HG03457 (cell line): ENCODE data around the gene ZNF385B.

Experiments used
- ATAC-seq: cut with Tn5 transposase; IDR thresholded peaks from one replicate; pipeline ENCODE4 v1.9.1; 2021; ENCODE audit warnings: moderate number of reproducible peaks; ENCODE audit not compliant: unreplicated experiment

ZNF385B gene

GRCh38 chr2:179559108-179559806 is 302.2 kb downstream of the ZNF385B start:
- ATAC-seq, result no peak

DNA sequence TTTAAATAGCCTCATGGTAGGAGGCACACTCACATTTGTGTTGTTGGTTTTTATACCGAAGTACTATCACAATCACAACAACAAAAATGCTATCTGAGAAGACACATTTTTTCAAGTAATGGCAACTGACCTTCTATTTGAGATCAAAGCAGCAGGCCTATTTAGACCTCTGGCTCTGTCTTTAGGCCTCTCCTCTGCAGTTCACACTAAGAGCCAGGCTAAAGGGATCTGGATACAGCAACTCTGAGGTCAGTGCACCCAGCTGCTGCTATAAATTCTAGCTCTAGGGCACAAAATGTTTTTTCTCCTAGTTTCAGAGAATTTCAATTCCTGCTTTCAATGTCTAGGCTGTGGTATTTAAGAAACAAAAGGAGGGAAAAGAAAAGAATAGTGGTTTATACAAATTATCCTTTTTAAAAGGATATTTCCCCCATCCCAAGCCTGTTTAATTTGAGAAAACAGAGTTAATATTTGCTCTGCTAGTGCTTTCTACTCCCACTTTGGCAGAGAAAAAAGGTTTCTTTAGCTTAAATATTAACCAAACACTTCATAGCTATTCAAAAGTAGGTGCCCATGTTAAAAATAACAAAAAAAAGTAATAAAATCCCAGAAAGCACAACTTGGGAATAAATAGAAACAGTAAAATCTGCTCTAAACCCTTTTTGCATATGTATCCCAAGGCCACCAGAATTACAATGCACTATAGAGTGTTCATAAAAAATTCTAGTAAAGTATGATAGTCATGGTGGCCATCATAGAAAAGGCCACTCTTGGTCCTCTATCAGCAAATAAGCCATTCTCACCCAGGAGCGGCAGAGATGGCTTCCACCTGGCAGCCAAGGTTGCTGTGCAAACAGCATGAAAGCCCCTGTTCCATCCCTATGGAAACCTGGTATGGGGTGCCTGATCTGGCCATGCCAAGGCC is 303.1 kb downstream of the ZNF385B start:
- no peak for ATAC-seq

- ATAC-seq, result no peak
Measured at GRCh38 chr2:179556425-179556824, 305.0 kb downstream of the ZNF385B start.

DNA sequence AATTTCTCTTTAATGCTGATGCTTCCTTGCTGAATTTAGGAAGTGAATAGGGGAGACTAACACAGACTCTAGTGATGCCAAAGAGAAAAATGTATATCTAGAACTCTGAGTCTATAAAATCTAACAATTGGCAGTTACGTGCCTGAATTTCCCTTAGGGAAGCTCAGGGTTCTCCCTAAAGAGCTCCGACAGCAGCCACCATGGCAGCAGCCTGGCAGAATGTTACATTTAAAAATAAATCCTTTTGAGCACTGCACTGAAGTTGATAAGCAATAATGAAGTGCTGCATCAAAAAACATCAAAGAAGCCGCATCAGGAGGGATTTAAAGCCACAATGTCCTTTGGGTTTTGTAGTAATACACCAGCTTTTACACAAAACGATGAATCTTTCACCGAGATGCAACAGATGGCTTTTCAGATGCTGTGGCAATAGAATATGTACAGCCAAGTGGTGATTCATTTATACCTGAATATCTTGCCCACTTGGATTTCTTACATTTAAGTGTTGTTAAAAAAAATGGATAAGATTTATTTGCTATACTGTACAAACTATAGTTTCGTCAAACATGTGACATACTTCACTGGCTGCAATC is 305.6 kb downstream of the ZNF385B start:
- ATAC-seq, result no peak

GRCh38 chr2:179554639-179555386 is 306.6 kb downstream of the ZNF385B start:
- no peak for ATAC-seq

DNA sequence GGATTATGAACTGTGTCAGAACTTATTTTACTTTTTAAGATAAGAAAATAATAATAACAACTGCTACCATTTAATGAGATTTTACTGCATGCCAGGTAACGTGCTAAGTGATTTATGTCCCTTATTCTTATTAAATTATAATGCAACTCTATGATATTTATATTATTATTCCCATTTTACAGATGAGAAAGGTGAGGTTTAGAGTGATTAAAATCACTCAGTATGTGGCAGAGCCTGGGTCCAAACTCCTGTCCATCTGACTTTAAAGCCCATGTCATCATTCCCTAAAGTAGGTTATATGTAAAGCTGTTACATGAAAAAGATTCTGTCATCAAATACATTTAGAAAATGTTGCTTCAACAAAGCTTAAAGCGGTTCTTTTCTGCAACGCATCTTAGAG is 308.0 kb downstream of the ZNF385B start:
- ATAC-seq, result no peak

DNA sequence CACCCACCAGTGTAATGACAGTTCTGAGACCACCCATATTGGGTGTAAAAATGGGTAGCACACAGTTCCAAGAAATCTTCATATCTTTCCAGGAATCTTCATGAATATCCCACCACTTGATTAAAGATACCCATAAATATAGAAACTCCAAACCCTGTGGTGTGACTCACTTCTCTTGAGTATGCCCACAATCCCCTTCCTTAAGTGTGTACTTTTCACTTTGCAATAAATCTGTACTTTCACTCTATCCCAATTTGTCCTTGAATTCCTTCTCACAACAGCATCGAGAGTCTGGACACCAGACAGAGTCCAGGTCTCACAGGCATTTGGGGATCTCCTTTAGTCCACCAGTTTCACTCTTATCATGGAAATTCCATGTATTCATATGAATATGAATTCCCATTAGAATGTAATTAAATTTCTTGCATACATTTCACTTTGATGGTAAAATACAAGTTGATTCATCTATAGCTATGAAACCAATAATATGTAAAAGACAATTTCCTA is 309.8 kb downstream of the ZNF385B start:
- ATAC-seq, result no peak

DNA sequence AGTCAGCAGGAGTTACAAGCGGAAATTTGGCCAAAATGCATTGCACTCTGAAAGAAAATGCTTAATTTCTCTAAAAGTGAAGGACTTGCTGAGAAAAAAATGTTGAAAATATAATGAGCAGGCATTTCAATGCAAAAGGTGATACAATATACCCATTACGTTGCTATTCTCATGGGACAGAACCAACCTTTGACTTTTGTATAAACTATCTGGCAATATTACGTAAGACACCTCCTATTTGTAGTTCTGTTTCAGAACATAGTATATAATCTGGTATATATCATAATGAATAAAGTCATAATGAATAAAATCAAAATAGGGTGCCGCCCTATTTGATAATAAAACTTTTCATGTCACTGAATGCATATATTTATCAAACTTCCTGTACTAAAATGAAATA is 310.6 kb downstream of the ZNF385B start:
- ATAC-seq, result no peak

- no peak for ATAC-seq
Measured at GRCh38 chr2:179550214-179550613, 311.2 kb downstream of the ZNF385B start.

GRCh38 chr2:179546656-179547055 is 314.8 kb downstream of the ZNF385B start:
- ATAC-seq, result no peak

DNA sequence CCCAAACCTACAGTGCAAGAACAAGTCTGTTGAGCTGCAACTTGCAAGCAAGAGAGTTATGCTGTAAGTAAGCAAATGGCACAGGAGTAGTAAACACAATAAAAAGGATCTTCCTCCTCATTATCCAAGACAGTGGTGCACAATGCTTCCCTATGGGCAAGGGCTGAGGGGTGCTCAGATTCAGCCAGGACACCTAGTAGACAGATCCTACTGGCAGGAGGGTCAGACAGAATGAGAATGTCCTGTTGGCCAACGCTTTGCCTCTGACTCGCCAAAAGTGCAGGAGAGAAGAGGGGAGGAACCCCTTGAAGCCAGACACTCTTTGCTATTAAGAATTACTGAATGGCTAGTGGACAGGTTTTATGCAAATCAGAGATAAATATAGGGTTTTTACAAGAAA is 316.4 kb downstream of the ZNF385B start:
- no peak for ATAC-seq

DNA sequence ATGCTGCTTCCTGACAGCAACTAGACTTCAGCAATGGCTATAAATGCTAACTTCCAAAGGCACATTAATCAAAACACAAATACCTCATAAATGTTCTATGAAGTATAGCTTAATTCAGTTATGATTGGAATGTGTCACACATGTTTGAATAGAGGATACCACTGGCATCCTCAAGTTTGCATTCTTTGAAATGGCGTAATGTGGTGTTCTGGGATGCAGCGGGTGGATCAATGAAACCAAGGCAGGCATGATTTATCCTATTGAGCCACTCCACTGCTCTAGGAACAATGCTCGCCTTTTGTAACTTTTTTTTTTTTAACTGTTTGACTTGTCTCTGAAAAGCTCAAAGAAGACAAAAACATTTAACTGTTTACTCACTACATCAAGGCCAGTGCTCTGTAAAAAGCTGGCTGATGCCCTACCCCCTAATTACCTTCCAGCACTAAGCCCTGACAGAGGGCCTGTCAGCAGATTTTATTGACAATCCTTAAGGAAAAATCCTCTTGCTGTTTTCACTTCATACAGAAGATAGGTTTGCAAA is 318.0 kb downstream of the ZNF385B start:
- ATAC-seq, result no peak

DNA sequence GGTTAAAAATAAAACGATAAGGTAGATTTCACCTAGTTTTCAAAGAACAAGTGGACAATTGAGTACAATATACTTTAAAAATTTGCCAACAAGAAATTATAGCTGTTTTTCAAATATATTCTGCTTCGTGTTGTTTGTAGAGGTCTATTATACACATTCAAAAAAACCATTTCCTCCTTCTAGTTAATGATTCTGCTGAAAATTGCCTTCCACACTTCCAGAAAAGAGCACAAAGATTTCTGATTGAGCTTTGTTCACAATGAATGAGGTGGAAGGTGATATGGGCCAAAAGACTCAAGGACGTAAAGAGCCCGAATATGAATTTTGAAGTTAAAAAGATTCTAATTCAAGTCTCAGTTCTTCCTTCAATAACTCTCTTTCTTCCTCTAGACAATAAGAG is 319.8 kb downstream of the ZNF385B start:
- ATAC-seq, result no peak

DNA sequence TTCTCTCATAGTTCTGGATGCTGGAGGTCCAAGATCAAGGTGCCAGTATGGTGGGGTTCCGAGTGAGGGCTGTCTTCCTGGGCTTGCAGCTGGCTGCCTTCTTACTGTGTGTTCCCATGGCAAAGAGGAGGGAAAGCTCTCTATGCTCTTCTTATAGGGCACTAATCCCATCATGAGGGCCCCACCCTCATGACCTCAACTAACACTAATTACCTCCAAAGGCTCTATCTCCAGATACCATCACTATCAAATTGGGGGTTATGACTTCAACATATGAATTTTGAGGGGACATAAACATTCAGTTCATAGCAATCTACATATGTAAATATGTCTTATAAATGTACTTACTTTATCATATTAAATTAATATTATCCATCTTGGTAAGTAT is 322.3 kb downstream of the ZNF385B start:
- no peak for ATAC-seq

DNA sequence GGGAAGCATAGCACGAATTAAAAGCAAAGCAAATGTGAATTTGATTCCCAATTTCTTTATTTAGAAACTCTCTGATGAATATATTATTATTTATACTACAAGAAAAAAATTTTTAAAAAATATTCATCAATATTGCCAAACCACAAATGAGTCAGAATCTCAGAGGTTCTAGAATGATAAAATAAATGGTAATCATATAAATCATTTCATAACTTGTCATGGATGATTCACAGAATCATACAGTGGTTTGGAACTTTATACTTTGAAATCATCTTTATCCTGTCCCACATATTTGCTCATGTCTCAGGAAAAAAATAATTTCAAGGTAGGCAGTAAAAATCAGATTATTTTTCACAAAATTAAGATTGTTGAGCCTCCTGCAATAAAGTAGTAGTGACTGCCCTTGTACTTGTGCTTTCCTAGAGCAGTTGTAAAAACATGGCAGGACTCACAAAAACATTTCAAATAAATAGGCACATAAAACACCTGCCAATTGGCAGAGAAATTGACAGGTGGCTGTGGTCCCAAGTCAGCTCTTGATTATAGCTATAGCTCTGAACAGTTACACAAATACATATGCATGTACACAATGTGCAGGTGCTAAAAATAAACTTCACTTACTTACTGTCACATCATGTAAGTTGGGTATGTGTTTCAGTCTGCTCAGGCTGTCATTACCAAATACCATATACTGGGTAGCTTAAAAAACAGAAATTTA is 322.8 kb downstream of the ZNF385B start:
- no peak for ATAC-seq

DNA sequence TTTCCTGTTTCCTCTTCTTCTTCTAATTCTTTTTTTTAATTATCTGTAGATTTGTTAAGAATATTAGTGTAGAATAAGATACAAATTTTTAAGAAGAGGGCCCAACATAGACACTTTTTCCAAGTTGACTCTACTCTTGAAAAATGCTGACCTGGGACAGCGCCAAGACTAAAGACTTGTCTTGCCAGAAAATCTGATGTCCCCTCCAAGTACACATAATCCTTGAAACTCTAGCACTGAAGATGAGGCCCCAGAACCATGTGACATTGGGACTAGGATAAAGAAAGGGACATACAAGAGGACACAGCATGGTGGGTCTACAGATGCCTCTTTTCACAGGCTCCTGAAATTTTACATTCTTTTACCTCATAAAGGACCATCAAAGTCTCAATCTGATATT is 325.2 kb downstream of the ZNF385B start:
- ATAC-seq, result no peak

DNA sequence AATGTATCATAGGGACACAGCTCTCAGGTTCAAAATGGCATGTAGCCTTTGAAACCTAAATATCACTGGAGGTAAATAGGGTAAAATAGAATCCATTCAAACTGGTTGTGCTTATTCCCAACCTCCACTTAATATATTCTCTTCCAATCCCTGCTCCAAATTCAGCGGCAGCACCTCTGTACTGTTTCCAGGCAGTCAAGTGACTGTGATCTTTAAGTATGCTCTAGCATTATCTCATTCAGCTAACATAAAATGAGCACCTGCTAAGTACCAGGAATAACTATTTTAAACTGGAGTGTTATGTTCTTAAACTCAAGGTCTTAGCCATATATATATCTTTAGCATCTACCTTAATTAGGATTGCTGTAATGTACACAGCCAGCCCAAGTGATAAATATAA is 327.5 kb downstream of the ZNF385B start:
- no peak for ATAC-seq

- ATAC-seq, result no peak
Measured at GRCh38 chr2:179532863-179533278, 328.5 kb downstream of the ZNF385B start.

DNA sequence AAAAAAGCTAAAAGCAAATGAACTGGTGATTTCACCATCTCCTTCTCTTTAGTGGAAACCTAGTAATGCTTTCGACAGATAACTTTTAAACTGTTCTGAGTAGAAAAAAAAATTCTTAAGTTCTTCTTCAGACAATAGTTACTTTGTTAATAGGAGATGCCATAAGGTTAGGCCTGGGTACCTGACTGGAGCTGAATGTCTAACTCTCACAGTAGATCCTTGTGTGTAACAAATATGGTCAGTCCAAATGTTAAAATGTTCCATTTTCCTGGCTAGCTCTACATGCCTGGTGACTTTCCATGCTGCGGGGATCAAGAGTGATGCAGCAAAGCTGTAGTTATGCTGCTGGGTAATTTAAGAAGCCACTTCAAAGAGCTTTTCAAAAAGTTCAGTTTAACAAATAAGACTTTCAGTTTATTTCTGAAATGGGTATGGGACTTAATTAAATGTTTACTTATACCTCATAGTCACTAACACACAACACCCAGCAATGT is 332.8 kb downstream of the ZNF385B start:
- no peak for ATAC-seq

DNA sequence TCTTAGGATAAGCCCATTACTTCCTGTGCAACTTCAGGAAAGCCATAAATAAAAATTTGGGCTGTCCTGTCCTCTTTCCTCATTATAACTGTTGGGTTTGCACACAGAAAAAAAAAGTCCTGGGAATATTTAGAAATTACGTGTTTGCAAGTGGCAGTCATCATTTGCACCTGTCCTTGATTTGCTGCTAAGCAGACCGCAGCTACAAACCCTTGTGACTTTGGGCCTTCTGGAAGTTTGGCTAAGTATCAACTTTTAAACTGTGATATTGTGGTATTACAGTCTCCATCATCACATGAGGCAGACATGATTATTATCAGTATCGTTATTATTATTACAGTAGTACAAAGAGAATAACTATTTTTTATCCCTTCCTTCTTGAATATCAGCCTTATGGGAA is 336.1 kb downstream of the ZNF385B start:
- no peak for ATAC-seq
